GM23338 (cell line): ENCODE data around the gene NABP1. TPM values are rescaled to one million over a fixed set of nuclear protein-coding genes. Genes with fewer than 3 reads are reported as not detected.
"Not testable (repeated sequence)": the region's sequence is repeated elsewhere in the genome, so short reads cannot be mapped to it uniquely, and the experiment has no call there.

Experiments
- ATAC-seq: fragments of 200-7000 bp; cut with Tn5 transposase; 3 replicates; pipeline ENCODE4 v1.9.1; 2020
- DNase-seq: peaks from one replicate; pipeline ENCODE4 v3.0.0-alpha.2; 2015; ENCODE audit warnings: low spot score
- H2AFZ ChIP-seq: fragments of 200-600 bp; sonication (generic); 2 replicates; pipeline ENCODE4 v1.8.0; 2016; ENCODE audit warnings: antibody characterized with exemption, mild to moderate bottlenecking, moderate library complexity
- H3F3A ChIP-seq: fragments of 200-600 bp; sonication (generic); replicated peaks from 2 replicates; pipeline ENCODE4 v1.8.0; 2017; ENCODE audit warnings: antibody characterized with exemption, mixed run types, low read depth
- H3K27ac ChIP-seq: fragments of 200-600 bp; sonication (generic); 2 replicates; pipeline ENCODE4 v1.6.1; 2016; ENCODE audit warnings: low read depth
- H3K27me3 ChIP-seq: fragments of 200-600 bp; sonication (generic); 2 replicates; pipeline ENCODE4 v1.8.0; 2016; ENCODE audit warnings: mild to moderate bottlenecking, mixed run types, moderate library complexity; ENCODE audit not compliant: insufficient read depth
- H3K36me3 ChIP-seq: fragments of 200-600 bp; sonication (generic); 2 replicates; pipeline ENCODE4 v1.8.0; 2016; ENCODE audit warnings: mild to moderate bottlenecking; ENCODE audit not compliant: insufficient read depth
- H3K4me1 ChIP-seq: fragments of 200-600 bp; sonication (generic); 2 replicates; pipeline ENCODE4 v1.8.0; 2016; ENCODE audit warnings: mild to moderate bottlenecking, moderate library complexity; ENCODE audit not compliant: insufficient read depth
- H3K4me2 ChIP-seq: fragments of 200-600 bp; sonication (generic); 2 replicates; pipeline ENCODE4 v1.7.1; 2017; ENCODE audit warnings: mixed run types
- H3K4me3 ChIP-seq: fragments of 200-600 bp; sonication (generic); 2 replicates; pipeline ENCODE4 v1.6.1; 2016; ENCODE audit warnings: mixed run types
- H3K79me2 ChIP-seq: fragments of 200-600 bp; sonication (generic); replicated peaks from 2 replicates; pipeline ENCODE4 v1.8.0; 2017; ENCODE audit warnings: mild to moderate bottlenecking; ENCODE audit not compliant: insufficient read depth
- H3K9me2 ChIP-seq: fragments of 200-600 bp; sonication (generic); 2 replicates; pipeline ENCODE4 v1.8.0; 2017; ENCODE audit not compliant: insufficient read depth
- H4K20me1 ChIP-seq: fragments of 200-600 bp; sonication (generic); replicated peaks from 2 replicates; pipeline ENCODE4 v1.8.0; 2017; ENCODE audit warnings: mild to moderate bottlenecking; ENCODE audit not compliant: insufficient read depth
- H3K27ac Mint-ChIP-seq: 2 replicates; pipeline ENCODE4 v1.8.0; 2020; ENCODE audit warnings: inconsistent platforms, mild to moderate bottlenecking, moderate library complexity, mixed read lengths
- H3K27me3 Mint-ChIP-seq: 3 replicates; pipeline ENCODE4 v1.8.0; 2022; ENCODE audit warnings: low read depth, mild to moderate bottlenecking, moderate library complexity, mixed read lengths, inconsistent platforms; ENCODE audit not compliant: insufficient read depth, poor library complexity
- H3K36me3 Mint-ChIP-seq: 3 replicates; pipeline ENCODE4 v1.8.0; 2021; ENCODE audit warnings: low read depth, mild to moderate bottlenecking, inconsistent platforms, moderate library complexity, mixed read lengths
- H3K4me1 Mint-ChIP-seq: 3 replicates; pipeline ENCODE4 v1.8.0; 2020; ENCODE audit warnings: mild to moderate bottlenecking, inconsistent platforms, mixed read lengths
- H3K4me3 Mint-ChIP-seq: 3 replicates; pipeline ENCODE4 v1.8.0; 2021; ENCODE audit warnings: moderate library complexity, mild to moderate bottlenecking, inconsistent platforms, mixed read lengths
- H3K9me3 Mint-ChIP-seq: 3 replicates; pipeline ENCODE4 v1.8.0; 2020; ENCODE audit warnings: moderate library complexity, mild to moderate bottlenecking, inconsistent platforms, mixed read lengths
- CREB1 ChIP-seq: fragments of 250-450 bp; sonication (Bioruptor Pico); IDR thresholded peaks from 2 replicates; pipeline ENCODE4 v1.5.0; 2020; ENCODE audit warnings: low read depth, mild to moderate bottlenecking, moderate library complexity
- EZH2 ChIP-seq: fragments of 200-600 bp; sonication (generic); IDR thresholded peaks from one replicate; pipeline ENCODE4 v1.8.0; 2017; ENCODE audit warnings: antibody characterized with exemption, mild to moderate bottlenecking, low read depth; ENCODE audit not compliant: unreplicated experiment
- JUNB ChIP-seq: IDR thresholded peaks from one replicate; pipeline ENCODE4 v1.6.1; 2016; ENCODE audit warnings: antibody characterized with exemption; ENCODE audit not compliant: unreplicated experiment
- NANOG ChIP-seq: IDR thresholded peaks from 2 replicates; pipeline ENCODE4 v1.6.1; 2016; ENCODE audit warnings: antibody characterized with exemption, borderline replicate concordance
- POLR2AphosphoS5 ChIP-seq: IDR thresholded peaks from 2 replicates; pipeline ENCODE4 v1.6.1; 2016; ENCODE audit warnings: antibody characterized with exemption, low read depth
- STAT1 ChIP-seq: IDR thresholded peaks from one replicate; pipeline ENCODE4 v1.6.1; 2016; ENCODE audit warnings: antibody characterized with exemption; ENCODE audit not compliant: unreplicated experiment
- ZNF114 ChIP-seq: fragments of 250-450 bp; sonication (Bioruptor Pico); IDR thresholded peaks from 2 replicates; pipeline ENCODE4 v1.5.0; 2020; ENCODE audit warnings: mild to moderate bottlenecking, moderate library complexity
- polyA plus RNA-seq: library from polyadenylated mRNA; unstranded; fragments of >200 nt; fragmentation: Nextera tagmentation; extraction: Ambion mirVana; gene quantifications from 2 replicates; pipeline ENCODE4 v1.2.1, GENCODE V29; 2016
- total RNA-seq: library from RNA; depleted of rRNA; stranded (reverse); fragments of >200 nt; shearing (Covaris generic); gene quantifications from 2 replicates; pipeline ENCODE4 v1.2.3, GENCODE V29; 2014
- TF ChIP-seq, protein P1 (sequence below): IDR thresholded peaks from one replicate; pipeline ENCODE4 v1.6.1; 2018; ENCODE audit warnings: antibody characterized with exemption; ENCODE audit not compliant: unreplicated experiment
- TF ChIP-seq, protein P2 (sequence below): fragments of 250-450 bp; sonication (Bioruptor Pico); IDR thresholded peaks from 2 replicates; pipeline ENCODE4 v1.5.0; 2020; ENCODE audit warnings: mild to moderate bottlenecking, moderate library complexity
- TF ChIP-seq, protein P3 (sequence below): IDR thresholded peaks from 2 replicates; pipeline ENCODE4 v1.6.1; 2016; ENCODE audit warnings: antibody characterized with exemption
- TF ChIP-seq, protein P4 (sequence below), 2 experiments: fragments of 200-600 bp in 1 of 2; sonication (generic) in 1 of 2; conservative IDR thresholded peaks; 2 replicates each; pipeline versions ENCODE4 v1.5.1 to v1.6.1; 2016 to 2017; ENCODE audit warnings: antibody characterized with exemption in 2 of 2, low read depth in 2 of 2, mild to moderate bottlenecking in 2 of 2, moderate library complexity in 1 of 2

NABP1 gene
- total and polyA plus RNA-seq, 2 experiments from 2014 or later, result 5.2 to 5.6 TPM

DNA sequence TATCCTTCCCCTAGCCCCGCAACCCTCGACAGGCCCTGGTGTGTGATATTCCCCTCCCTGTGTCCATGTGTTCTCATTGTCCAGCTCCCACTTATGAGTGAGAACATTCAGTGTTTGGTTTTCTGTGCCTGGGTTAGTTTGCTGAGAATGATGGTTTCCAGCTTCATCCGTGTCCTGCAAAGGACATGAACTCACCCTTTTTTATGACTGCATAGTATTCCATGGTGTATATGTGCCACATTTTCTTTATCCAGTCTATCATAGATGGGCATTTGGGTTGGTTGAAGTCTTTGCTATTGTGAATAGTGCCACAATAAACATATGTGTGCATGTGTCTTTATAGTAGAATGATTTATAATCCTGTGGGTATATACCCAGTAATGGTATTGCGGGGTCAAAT is 33.3 kb upstream of the NABP1 start:
- H3K27me3 Mint-ChIP-seq, H3K36me3 Mint-ChIP-seq, H3K27ac ChIP-seq, H3K9me3 Mint-ChIP-seq, H3F3A ChIP-seq, H3K79me2 ChIP-seq, H4K20me1 ChIP-seq, H3K27me3 ChIP-seq, H2AFZ ChIP-seq, H3K4me3 ChIP-seq, H3K36me3 ChIP-seq, H3K4me1 Mint-ChIP-seq, H3K27ac Mint-ChIP-seq, H3K9me2 ChIP-seq, H3K4me3 Mint-ChIP-seq, DNase-seq, H3K4me2 ChIP-seq, ATAC-seq, H3K4me1 ChIP-seq: not testable (repeated sequence)

DNA sequence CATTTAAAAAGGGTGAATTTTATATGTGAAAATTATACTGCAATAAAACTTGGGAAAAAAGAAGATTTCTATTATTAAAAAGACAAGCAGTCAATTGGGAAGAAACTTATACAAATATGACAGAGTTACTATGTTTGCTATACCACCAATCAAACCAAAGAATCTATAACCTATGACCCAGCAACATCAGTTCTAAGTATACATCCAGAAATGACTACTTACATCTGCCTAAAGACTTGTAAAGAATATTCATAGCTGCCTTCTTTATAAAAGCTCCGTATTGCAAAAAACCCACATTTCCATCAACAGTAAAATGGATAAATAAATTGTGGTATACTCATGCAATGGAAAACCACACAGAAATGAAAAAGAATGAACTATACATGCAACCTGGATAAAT is 32.9 kb upstream of the NABP1 start:
- no peaks in the 10 kb centered on the region for H3K79me2 ChIP-seq
- Mint-ChIP-seq H3K9me3 (no peaks in the 10 kb centered on the region), H3K27ac (no peak overlapping the region), H3K4me1 (no peaks in the 10 kb centered on the region), H3K27me3 (no peaks in the 10 kb centered on the region), H3K4me3 (no peak overlapping the region), H3K36me3 (no peaks in the 10 kb centered on the region)
- no peak overlapping the region for H3K27ac ChIP-seq
- H3K9me2 ChIP-seq, result no peaks in the 10 kb centered on the region
- no peaks in the 10 kb centered on the region for H3K27me3 ChIP-seq
- ATAC-seq (no peak), DNase-seq (no peak)
- no peak overlapping the region for H3K4me3 ChIP-seq
- no peak overlapping the region for H2AFZ ChIP-seq
- H3F3A ChIP-seq, result no peaks in the 10 kb centered on the region
- H4K20me1 ChIP-seq, result no peaks in the 10 kb centered on the region
- no peak overlapping the region for H3K4me2 ChIP-seq
- H3K36me3 ChIP-seq, result no peaks in the 10 kb centered on the region
- H3K4me1 ChIP-seq, result no peaks in the 10 kb centered on the region
- TF ChIP-seq, protein P1, sequence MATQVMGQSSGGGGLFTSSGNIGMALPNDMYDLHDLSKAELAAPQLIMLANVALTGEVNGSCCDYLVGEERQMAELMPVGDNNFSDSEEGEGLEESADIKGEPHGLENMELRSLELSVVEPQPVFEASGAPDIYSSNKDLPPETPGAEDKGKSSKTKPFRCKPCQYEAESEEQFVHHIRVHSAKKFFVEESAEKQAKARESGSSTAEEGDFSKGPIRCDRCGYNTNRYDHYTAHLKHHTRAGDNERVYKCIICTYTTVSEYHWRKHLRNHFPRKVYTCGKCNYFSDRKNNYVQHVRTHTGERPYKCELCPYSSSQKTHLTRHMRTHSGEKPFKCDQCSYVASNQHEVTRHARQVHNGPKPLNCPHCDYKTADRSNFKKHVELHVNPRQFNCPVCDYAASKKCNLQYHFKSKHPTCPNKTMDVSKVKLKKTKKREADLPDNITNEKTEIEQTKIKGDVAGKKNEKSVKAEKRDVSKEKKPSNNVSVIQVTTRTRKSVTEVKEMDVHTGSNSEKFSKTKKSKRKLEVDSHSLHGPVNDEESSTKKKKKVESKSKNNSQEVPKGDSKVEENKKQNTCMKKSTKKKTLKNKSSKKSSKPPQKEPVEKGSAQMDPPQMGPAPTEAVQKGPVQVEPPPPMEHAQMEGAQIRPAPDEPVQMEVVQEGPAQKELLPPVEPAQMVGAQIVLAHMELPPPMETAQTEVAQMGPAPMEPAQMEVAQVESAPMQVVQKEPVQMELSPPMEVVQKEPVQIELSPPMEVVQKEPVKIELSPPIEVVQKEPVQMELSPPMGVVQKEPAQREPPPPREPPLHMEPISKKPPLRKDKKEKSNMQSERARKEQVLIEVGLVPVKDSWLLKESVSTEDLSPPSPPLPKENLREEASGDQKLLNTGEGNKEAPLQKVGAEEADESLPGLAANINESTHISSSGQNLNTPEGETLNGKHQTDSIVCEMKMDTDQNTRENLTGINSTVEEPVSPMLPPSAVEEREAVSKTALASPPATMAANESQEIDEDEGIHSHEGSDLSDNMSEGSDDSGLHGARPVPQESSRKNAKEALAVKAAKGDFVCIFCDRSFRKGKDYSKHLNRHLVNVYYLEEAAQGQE, result no peak
- no peak for TF ChIP-seq EZH2
- TF ChIP-seq, protein P2, sequence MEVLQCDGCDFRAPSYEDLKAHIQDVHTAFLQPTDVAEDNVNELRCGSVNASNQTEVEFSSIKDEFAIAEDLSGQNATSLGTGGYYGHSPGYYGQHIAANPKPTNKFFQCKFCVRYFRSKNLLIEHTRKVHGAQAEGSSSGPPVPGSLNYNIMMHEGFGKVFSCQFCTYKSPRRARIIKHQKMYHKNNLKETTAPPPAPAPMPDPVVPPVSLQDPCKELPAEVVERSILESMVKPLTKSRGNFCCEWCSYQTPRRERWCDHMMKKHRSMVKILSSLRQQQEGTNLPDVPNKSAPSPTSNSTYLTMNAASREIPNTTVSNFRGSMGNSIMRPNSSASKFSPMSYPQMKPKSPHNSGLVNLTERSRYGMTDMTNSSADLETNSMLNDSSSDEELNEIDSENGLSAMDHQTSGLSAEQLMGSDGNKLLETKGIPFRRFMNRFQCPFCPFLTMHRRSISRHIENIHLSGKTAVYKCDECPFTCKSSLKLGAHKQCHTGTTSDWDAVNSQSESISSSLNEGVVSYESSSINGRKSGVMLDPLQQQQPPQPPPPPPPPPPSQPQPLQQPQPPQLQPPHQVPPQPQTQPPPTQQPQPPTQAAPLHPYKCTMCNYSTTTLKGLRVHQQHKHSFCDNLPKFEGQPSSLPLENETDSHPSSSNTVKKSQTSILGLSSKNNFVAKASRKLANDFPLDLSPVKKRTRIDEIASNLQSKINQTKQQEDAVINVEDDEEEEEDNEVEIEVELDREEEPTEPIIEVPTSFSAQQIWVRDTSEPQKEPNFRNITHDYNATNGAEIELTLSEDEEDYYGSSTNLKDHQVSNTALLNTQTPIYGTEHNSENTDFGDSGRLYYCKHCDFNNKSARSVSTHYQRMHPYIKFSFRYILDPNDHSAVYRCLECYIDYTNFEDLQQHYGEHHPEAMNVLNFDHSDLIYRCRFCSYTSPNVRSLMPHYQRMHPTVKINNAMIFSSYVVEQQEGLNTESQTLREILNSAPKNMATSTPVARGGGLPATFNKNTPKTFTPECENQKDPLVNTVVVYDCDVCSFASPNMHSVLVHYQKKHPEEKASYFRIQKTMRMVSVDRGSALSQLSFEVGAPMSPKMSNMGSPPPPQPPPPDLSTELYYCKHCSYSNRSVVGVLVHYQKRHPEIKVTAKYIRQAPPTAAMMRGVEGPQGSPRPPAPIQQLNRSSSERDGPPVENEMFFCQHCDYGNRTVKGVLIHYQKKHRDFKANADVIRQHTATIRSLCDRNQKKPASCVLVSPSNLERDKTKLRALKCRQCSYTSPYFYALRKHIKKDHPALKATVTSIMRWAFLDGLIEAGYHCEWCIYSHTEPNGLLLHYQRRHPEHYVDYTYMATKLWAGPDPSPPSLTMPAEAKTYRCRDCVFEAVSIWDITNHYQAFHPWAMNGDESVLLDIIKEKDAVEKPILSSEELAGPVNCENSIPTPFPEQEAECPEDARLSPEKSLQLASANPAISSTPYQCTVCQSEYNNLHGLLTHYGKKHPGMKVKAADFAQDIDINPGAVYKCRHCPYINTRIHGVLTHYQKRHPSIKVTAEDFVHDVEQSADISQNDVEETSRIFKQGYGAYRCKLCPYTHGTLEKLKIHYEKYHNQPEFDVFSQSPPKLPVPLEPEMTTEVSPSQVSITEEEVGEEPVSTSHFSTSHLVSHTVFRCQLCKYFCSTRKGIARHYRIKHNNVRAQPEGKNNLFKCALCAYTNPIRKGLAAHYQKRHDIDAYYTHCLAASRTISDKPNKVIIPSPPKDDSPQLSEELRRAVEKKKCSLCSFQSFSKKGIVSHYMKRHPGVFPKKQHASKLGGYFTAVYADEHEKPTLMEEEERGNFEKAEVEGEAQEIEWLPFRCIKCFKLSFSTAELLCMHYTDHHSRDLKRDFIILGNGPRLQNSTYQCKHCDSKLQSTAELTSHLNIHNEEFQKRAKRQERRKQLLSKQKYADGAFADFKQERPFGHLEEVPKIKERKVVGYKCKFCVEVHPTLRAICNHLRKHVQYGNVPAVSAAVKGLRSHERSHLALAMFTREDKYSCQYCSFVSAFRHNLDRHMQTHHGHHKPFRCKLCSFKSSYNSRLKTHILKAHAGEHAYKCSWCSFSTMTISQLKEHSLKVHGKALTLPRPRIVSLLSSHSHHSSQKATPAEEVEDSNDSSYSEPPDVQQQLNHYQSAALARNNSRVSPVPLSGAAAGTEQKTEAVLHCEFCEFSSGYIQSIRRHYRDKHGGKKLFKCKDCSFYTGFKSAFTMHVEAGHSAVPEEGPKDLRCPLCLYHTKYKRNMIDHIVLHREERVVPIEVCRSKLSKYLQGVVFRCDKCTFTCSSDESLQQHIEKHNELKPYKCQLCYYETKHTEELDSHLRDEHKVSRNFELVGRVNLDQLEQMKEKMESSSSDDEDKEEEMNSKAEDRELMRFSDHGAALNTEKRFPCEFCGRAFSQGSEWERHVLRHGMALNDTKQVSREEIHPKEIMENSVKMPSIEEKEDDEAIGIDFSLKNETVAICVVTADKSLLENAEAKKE (CRISPR knock-in tag), result no peak
- TF ChIP-seq NANOG, result no peak
- TF ChIP-seq, protein P3, sequence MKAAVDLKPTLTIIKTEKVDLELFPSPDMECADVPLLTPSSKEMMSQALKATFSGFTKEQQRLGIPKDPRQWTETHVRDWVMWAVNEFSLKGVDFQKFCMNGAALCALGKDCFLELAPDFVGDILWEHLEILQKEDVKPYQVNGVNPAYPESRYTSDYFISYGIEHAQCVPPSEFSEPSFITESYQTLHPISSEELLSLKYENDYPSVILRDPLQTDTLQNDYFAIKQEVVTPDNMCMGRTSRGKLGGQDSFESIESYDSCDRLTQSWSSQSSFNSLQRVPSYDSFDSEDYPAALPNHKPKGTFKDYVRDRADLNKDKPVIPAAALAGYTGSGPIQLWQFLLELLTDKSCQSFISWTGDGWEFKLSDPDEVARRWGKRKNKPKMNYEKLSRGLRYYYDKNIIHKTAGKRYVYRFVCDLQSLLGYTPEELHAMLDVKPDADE, result no peak
- TF ChIP-seq, protein P4, sequence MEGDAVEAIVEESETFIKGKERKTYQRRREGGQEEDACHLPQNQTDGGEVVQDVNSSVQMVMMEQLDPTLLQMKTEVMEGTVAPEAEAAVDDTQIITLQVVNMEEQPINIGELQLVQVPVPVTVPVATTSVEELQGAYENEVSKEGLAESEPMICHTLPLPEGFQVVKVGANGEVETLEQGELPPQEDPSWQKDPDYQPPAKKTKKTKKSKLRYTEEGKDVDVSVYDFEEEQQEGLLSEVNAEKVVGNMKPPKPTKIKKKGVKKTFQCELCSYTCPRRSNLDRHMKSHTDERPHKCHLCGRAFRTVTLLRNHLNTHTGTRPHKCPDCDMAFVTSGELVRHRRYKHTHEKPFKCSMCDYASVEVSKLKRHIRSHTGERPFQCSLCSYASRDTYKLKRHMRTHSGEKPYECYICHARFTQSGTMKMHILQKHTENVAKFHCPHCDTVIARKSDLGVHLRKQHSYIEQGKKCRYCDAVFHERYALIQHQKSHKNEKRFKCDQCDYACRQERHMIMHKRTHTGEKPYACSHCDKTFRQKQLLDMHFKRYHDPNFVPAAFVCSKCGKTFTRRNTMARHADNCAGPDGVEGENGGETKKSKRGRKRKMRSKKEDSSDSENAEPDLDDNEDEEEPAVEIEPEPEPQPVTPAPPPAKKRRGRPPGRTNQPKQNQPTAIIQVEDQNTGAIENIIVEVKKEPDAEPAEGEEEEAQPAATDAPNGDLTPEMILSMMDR (conservative IDR thresholded peaks at IDR 0.05; ENCODE audit: low read depth in 2 of 2), result no peak
- no peak for TF ChIP-seq ZNF114 (CRISPR knock-in tag)
- TF ChIP-seq JUNB, result no peak
- no peak for TF ChIP-seq POLR2AphosphoS5
- TF ChIP-seq STAT1, result no peak
- no peak for TF ChIP-seq CREB1 (CRISPR knock-in tag)
